Adrenal gland (tissue), 5 donors: Measurements from ENCODE around the gene KRT73.

Source experiments
- POLR2A ChIP-seq, 2 donors: fragments of 450-650 bp; IDR thresholded peaks; one replicate each; pipeline ENCODE4 v1.6.1; 2017; ENCODE audit warnings: antibody characterized with exemption in 2 of 2, mild to moderate bottlenecking in 2 of 2, moderate library complexity in 1 of 2
- TF ChIP-seq, protein P1 (sequence below), 6 experiments: fragments of 450-650 bp in 4 of 6; fragments of 200-600 bp in 2 of 6; sonication (generic) in 1 of 6; IDR thresholded peaks; 1 replicate in 5 of 6; 2 replicates in 1 of 6; pipeline versions ENCODE4 v1.5.1 to v1.8.0; 2016 to 2021; ENCODE audit warnings: antibody characterized with exemption in 6 of 6, mild to moderate bottlenecking in 2 of 6, moderate library complexity in 1 of 6
- donor health status: DM: no; HTN: no; CAD: no.

DNA sequence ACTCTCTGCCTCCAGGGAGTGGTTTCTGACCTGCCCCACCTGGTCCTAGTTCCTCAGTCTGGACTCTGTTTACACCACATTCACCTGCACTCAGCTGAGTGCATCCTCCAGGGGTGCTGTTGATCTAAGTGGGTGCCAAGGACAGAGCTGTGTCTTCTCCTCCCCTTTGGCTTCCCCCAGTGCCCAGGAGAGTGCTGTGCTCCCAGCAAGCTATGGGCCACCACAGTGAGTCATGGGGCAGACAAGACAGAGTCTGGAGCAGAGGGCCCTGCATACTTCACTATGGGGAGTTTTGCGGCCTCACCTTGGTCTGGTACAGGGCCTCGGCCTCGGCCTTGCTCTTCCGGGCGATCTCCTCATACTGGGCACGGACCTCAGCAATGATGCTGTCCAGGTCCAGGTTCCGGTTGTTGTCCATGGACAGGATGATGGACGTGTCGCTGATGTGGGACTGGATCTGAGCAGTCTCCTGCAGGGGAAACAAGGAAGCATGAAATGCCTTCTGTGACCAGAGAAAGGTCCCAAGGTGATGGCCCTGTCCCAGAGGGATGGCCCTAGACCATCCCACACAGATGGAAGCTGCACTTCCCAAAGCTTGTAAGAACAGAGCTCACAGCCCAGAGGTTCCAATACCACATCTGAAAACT is 4.9 kb downstream of the KRT73 start:
- no peak for TF ChIP-seq POLR2A (IDR thresholded peaks at IDR 0.05)
- TF ChIP-seq, protein P1, sequence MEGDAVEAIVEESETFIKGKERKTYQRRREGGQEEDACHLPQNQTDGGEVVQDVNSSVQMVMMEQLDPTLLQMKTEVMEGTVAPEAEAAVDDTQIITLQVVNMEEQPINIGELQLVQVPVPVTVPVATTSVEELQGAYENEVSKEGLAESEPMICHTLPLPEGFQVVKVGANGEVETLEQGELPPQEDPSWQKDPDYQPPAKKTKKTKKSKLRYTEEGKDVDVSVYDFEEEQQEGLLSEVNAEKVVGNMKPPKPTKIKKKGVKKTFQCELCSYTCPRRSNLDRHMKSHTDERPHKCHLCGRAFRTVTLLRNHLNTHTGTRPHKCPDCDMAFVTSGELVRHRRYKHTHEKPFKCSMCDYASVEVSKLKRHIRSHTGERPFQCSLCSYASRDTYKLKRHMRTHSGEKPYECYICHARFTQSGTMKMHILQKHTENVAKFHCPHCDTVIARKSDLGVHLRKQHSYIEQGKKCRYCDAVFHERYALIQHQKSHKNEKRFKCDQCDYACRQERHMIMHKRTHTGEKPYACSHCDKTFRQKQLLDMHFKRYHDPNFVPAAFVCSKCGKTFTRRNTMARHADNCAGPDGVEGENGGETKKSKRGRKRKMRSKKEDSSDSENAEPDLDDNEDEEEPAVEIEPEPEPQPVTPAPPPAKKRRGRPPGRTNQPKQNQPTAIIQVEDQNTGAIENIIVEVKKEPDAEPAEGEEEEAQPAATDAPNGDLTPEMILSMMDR (IDR thresholded peaks at IDR 0.05), result no peak
